ENCODE results near the gene RUFY3.

The RUFY3 gene

DNA sequence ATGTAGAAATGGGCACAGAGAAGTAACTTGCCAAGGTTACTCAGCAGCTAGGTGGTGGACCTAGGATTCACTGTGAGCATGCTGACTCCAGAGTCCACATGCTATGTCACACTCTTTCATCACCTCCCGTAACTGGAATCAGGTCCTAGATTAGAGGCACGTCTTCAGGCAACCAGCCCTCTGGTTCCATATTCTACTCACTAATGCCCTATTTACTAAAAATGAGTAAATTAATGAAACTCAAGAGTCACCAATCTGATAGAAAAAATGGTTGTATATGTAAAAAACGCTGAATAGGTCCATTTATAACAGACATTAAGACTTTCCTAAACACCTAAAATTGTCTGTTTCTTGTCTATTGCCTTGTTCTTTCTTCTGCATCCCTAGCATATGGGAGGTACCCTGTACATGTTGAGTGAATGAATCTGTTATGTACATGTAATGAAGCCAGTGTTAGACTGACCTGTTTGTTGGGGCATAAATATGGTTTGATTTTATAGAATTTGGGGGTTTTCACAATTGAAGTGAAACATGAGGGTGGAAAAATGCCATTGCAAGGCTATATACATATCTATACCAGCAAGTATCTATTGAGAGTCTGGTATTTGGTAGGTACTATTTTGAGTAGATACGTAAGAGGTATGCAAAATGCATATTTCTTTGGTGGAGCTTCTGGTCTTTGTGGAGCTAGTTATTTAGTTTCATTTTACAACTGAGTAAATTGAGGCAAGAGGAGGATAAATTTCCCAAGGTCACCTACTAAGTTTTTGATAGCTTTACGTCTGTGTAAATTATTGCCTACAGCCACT lies 7.5 kb upstream of the RUFY3 start:
- no peaks in the 10 kb centered on the region for H3K36me3 ChIP-seq
- DNase-seq = no peak
- H3K4me1 ChIP-seq = peaks cover 0 to 11% (median 2%) of the 10 kb centered on the region in 4 donors
- no peaks in the 10 kb centered on the region for H3K9me3 ChIP-seq
- intact Hi-C loops (cut with DNase I; ENCODE audit: low total_unique reads) = no loop called here
- H3K27ac ChIP-seq = no peak overlapping the region
- TF ChIP-seq CTCF (IDR thresholded peaks at IDR 0.05) = no peak
- no peaks in the 10 kb centered on the region for H3K27me3 ChIP-seq
- H3K4me3 ChIP-seq = no peak overlapping the region

DNA sequence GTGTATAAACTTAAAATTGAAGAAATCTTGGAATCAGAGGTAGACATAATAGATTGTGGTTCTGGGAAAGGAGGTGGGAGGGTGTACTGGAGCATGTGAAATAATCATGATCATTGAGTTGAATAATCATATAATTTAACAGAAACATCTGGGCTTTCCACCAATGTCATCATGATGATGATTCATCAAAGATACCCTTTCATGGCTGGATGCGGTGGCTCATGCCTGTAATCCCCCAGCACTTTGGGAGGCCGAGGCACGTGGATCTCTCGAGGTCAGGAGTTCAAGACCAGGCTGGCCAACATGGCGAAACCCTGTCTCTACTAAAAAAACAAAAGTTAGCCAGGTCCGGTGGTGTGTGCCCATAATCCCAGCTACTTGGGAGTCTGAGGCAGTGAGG lies 6.7 kb upstream of the RUFY3 start:
- no peak for TF ChIP-seq CTCF (IDR thresholded peaks at IDR 0.05)
- no peak for DNase-seq
- no peak overlapping the region for H3K4me3 ChIP-seq
- intact Hi-C loops (cut with DNase I; ENCODE audit: low total_unique reads) = no loop called here
- peaks cover 0 to 11% (median 2%) of the 10 kb centered on the region in 4 donors for H3K4me1 ChIP-seq
- H3K36me3 ChIP-seq = no peaks in the 10 kb centered on the region
- H3K9me3 ChIP-seq = no peaks in the 10 kb centered on the region
- no peaks in the 10 kb centered on the region for H3K27me3 ChIP-seq
- H3K27ac ChIP-seq = no peak overlapping the region

DNA sequence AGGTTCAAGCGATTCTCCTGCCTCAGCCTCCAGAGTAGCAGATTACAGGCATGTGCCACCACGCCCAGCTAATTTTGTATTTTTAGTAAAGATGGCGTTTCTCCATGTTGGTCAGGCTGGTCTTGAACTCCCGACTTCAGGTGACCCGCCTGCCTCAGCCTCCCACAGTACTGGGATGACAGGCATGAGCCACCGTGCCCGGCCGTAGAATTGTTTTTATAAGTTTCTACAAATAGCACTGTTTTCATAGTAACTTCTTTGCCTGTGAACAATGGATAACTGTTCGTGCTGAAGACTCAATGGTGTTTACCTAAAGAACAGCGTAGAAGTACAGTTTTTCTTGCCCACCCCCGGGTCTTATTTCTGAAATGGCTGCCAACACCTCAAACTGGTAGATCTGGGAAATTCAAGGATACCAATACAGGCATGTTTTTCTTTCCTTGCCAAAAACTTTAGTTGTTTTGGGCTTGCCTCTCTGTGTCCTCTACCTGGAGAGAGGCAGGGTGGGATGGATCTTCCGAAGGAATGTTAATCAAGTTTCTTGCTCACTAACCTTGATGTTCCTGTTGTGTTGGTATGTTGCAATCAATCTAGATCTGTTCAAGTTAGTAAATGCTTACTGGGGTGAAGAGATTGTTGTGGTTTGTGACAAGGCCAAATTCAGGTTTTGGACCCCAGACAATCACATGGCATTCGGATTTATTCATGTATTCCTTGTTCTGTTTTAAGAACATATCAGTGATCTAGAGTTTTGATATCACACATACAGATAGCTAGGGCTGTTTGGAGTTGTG lies 2.8 kb upstream of the RUFY3 start:
- Histone ChIP-seq H3K9me3 (no peaks in the 10 kb centered on the region), H3K4me3 (no peak overlapping the region), H3K27ac (no peak overlapping the region), H3K36me3 (no peaks in the 10 kb centered on the region), H3K4me1 (peaks cover 0 to 15% (median 0%) of the 10 kb centered on the region in 4 donors), H3K27me3 (no peaks in the 10 kb centered on the region)
- intact Hi-C loops (cut with DNase I; ENCODE audit: low total_unique reads) = no loop called here
- no peak for DNase-seq
- TF ChIP-seq CTCF (IDR thresholded peaks at IDR 0.05) = no peak

GRCh38 chr4:70722199-70722791 lies 531 bp downstream of the RUFY3 start:
- no peak for TF ChIP-seq CTCF (IDR thresholded peaks at IDR 0.05)
- Histone ChIP-seq H3K4me3 (peak overlapping the region; percentile 53 to 55), H3K27me3 (no peaks in the 10 kb centered on the region), H3K36me3 (no peaks in the 10 kb centered on the region), H3K9me3 (no peaks in the 10 kb centered on the region), H3K27ac (peak overlapping the region; percentile 73 to 76), H3K4me1 (peaks cover 0 to 34% (median 3%) of the 10 kb centered on the region in 4 donors)
- no peak for DNase-seq
- intact Hi-C loops (cut with DNase I; ENCODE audit: low total_unique reads) = loop anchor here (5.0 kb wide), 1 partner anchor 510 kb away; no protein-coding TSS in a partner anchor

DNA sequence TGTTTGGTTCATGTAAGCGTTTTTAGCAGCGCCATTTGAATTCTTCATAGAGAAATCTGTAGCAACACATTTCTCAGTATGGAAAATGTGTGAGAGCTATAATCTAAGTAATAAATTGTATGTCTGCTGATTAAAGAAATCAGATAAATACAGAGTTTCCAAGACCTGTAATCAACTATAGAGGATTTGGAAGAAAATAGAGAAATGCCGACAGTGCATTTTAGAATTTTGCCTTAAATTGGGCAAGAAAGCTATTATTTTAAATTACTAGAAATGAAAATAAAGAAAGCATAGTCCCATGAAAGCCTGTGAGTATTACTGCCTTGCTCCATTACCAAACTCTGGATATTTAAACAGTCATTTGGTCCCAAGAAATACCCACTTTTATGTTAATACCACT lies 2.7 kb downstream of the RUFY3 start:
- H3K27me3 ChIP-seq = no peaks in the 10 kb centered on the region
- H3K36me3 ChIP-seq = no peaks in the 10 kb centered on the region
- no peaks in the 10 kb centered on the region for H3K9me3 ChIP-seq
- H3K4me1 ChIP-seq = peaks cover 0 to 34% (median 3%) of the 10 kb centered on the region in 4 donors
- no peak for DNase-seq
- H3K27ac ChIP-seq = no peak overlapping the region
- intact Hi-C loops (cut with DNase I; ENCODE audit: low total_unique reads) = loop anchor here (5.0 kb wide), 1 partner anchor 508 kb away; no protein-coding TSS in a partner anchor
- no peak for TF ChIP-seq CTCF (IDR thresholded peaks at IDR 0.05)
- no peak overlapping the region for H3K4me3 ChIP-seq
